Hepatocyte (in vitro differentiated cells): ENCODE data around the gene SH3BP1. TPM values are rescaled to one million over a fixed set of nuclear protein-coding genes. Genes with fewer than 3 reads are reported as not detected.

Experiments used
- DNase-seq: peaks from one replicate; pipeline ENCODE4 v3.0.0-alpha.2; 2016; ENCODE audit warnings: low spot score
- H2AFZ ChIP-seq: fragments of 200-600 bp; sonication (generic); 2 replicates; pipeline ENCODE4 v1.6.0; 2016; ENCODE audit warnings: antibody characterized with exemption, mild to moderate bottlenecking
- H3K27ac ChIP-seq: fragments of 200-600 bp; sonication (generic); 2 replicates; pipeline ENCODE4 v1.5.1; 2016; ENCODE audit warnings: mild to moderate bottlenecking
- H3K27me3 ChIP-seq: fragments of 200-600 bp; sonication (generic); 2 replicates; pipeline ENCODE4 v1.6.1; 2016
- H3K36me3 ChIP-seq: fragments of 200-600 bp; sonication (generic); replicated peaks from 2 replicates; pipeline ENCODE4 v1.5.1; 2016; ENCODE audit warnings: low read depth; ENCODE audit not compliant: insufficient read depth
- H3K4me1 ChIP-seq: fragments of 200-600 bp; sonication (generic); 2 replicates; pipeline ENCODE4 v1.5.1; 2016; ENCODE audit warnings: mild to moderate bottlenecking, moderate library complexity; ENCODE audit not compliant: insufficient read depth
- H3K4me2 ChIP-seq: fragments of 200-600 bp; sonication (generic); 2 replicates; pipeline ENCODE4 v1.6.0; 2016
- H3K4me3 ChIP-seq: fragments of 200-600 bp; sonication (generic); 2 replicates; pipeline ENCODE4 v1.5.1; 2016; ENCODE audit warnings: mild to moderate bottlenecking
- H3K79me2 ChIP-seq: fragments of 200-600 bp; sonication (generic); 2 replicates; pipeline ENCODE4 v1.6.0; 2017; ENCODE audit warnings: mild to moderate bottlenecking
- H3K9me2 ChIP-seq: fragments of 200-600 bp; sonication (generic); replicated peaks from 2 replicates; pipeline ENCODE4 v1.6.0; 2017; ENCODE audit warnings: mild to moderate bottlenecking; ENCODE audit not compliant: insufficient read depth
- H3K9me3 ChIP-seq: fragments of 200-600 bp; sonication (generic); 2 replicates; pipeline ENCODE4 v1.5.1; 2016; ENCODE audit warnings: low read depth, mild to moderate bottlenecking
- H4K20me1 ChIP-seq: fragments of 200-600 bp; sonication (generic); 2 replicates; pipeline ENCODE4 v1.6.0; 2016; ENCODE audit warnings: mild to moderate bottlenecking; ENCODE audit not compliant: insufficient read depth, poor library complexity, severe bottlenecking
- EZH2 ChIP-seq: fragments of 200-600 bp; sonication (generic); IDR thresholded peaks from 2 replicates; pipeline ENCODE4 v1.6.1; 2016; ENCODE audit warnings: antibody characterized with exemption, mild to moderate bottlenecking, borderline replicate concordance
- EZH2phosphoT487 ChIP-seq: fragments of 200-600 bp; sonication (generic); IDR thresholded peaks from one replicate; pipeline ENCODE4 v1.6.1; 2018; ENCODE audit warnings: antibody characterized with exemption, mild to moderate bottlenecking, low read depth, moderate library complexity; ENCODE audit not compliant: unreplicated experiment, severe bottlenecking
- WGBS: methylation state at CpG from one replicate; pipeline ENCODE4 v1.1.6; 2016; ENCODE audit warnings: low lambda C conversion rate; ENCODE audit errors: missing lambda C conversion rate; 5-methylcytosine and 5-hydroxymethylcytosine counted together
- polyA plus RNA-seq: library from polyadenylated mRNA; unstranded; fragments of >200 nt; fragmentation: Nextera tagmentation; extraction: Ambion mirVana; gene quantifications from 2 replicates; pipeline ENCODE4 v1.2.1, GENCODE V29; 2016
- total RNA-seq: library from RNA; depleted of rRNA; stranded (reverse); fragments of >200 nt; gene quantifications from 2 replicates; pipeline ENCODE4 v1.2.3, GENCODE V29; 2014
- TF ChIP-seq, protein P1 (sequence below): fragments of 200-600 bp; sonication (generic); IDR thresholded peaks from 2 replicates; pipeline ENCODE4 v1.5.1; 2016; ENCODE audit warnings: antibody characterized with exemption, mild to moderate bottlenecking; ENCODE audit not compliant: poor library complexity

Gene SH3BP1
- total and polyA plus RNA-seq, 2 experiments from 2014 or later = 12.3 to 14.0 TPM

GRCh38 chr22:37624876-37625275, 14.6 kb upstream of the SH3BP1 start:
- H3K27ac ChIP-seq = no peak overlapping the region
- H3K4me3 ChIP-seq = no peak overlapping the region

GRCh38 chr22:37625737-37626136, 13.7 kb upstream of the SH3BP1 start:
- Histone ChIP-seq H3K27ac (peak overlapping the region; percentile 74), H3K36me3 (no peaks in the 10 kb centered on the region), H4K20me1 (no peaks in the 10 kb centered on the region), H2AFZ (no peak overlapping the region), H3K4me1 (peaks cover 9% of the 10 kb centered on the region), H3K4me2 (no peak overlapping the region), H3K4me3 (no peak overlapping the region), H3K9me3 (no peaks in the 10 kb centered on the region), H3K27me3 (no peaks in the 10 kb centered on the region), H3K9me2 (no peaks in the 10 kb centered on the region), H3K79me2 (no peaks in the 10 kb centered on the region)
- no peak for DNase-seq
- TF ChIP-seq EZH2 (no peak), EZH2phosphoT487 (no peak)
- TF ChIP-seq, protein P1, sequence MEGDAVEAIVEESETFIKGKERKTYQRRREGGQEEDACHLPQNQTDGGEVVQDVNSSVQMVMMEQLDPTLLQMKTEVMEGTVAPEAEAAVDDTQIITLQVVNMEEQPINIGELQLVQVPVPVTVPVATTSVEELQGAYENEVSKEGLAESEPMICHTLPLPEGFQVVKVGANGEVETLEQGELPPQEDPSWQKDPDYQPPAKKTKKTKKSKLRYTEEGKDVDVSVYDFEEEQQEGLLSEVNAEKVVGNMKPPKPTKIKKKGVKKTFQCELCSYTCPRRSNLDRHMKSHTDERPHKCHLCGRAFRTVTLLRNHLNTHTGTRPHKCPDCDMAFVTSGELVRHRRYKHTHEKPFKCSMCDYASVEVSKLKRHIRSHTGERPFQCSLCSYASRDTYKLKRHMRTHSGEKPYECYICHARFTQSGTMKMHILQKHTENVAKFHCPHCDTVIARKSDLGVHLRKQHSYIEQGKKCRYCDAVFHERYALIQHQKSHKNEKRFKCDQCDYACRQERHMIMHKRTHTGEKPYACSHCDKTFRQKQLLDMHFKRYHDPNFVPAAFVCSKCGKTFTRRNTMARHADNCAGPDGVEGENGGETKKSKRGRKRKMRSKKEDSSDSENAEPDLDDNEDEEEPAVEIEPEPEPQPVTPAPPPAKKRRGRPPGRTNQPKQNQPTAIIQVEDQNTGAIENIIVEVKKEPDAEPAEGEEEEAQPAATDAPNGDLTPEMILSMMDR = no peak
- 90% methylated on average over 13 of the region's 14 CpGs for WGBS

More at GRCh38 chr22:37624876-37625275, 14.6 kb upstream of the SH3BP1 start:
- Histone ChIP-seq H4K20me1 (no peaks in the 10 kb centered on the region), H2AFZ (no peak overlapping the region), H3K4me1 (peaks cover 9% of the 10 kb centered on the region), H3K36me3 (no peaks in the 10 kb centered on the region), H3K9me3 (no peaks in the 10 kb centered on the region), H3K9me2 (no peaks in the 10 kb centered on the region), H3K4me2 (no peak overlapping the region), H3K27me3 (no peaks in the 10 kb centered on the region), H3K79me2 (no peaks in the 10 kb centered on the region)
- no peak for TF ChIP-seq EZH2phosphoT487
- DNase-seq = no peak
- WGBS = 98% methylated on average over 6 of the region's 7 CpGs

DNA sequence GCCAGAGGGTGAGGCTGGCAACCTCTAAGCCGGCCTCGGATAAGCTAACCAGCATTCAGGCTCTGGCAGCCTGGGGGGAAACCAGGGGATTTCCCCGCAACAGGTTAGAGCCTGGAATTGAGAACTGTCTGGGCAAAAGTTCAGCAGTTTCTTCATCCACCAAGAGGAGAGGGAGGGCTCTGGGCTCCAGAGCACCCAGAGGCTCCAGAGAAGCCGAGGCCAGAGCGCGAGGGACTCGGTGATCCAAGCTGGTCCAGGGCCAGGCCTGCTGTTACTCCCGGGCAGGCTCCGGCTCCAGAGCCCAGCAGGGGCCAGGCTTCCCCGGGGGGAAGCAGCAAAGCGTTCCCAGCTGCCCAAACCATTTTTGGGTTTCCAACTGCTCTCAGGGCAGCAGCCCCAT, 13.3 kb upstream of the SH3BP1 start:
- no peak overlapping the region for H2AFZ ChIP-seq
- H3K9me2 ChIP-seq = no peaks in the 10 kb centered on the region
- 73% methylated on average over 11 of the region's 11 CpGs for WGBS
- H4K20me1 ChIP-seq = no peaks in the 10 kb centered on the region
- no peaks in the 10 kb centered on the region for H3K9me3 ChIP-seq
- TF ChIP-seq EZH2 (no peak), EZH2phosphoT487 (no peak)
- TF ChIP-seq, protein P1 = no peak
- peaks cover 12% of the 10 kb centered on the region for H3K4me1 ChIP-seq
- H3K4me2 ChIP-seq = no peak overlapping the region
- H3K79me2 ChIP-seq = no peaks in the 10 kb centered on the region
- no peaks in the 10 kb centered on the region for H3K36me3 ChIP-seq
- H3K27ac ChIP-seq = peak overlapping the region; percentile 74
- no peaks in the 10 kb centered on the region for H3K27me3 ChIP-seq
- peak; percentile 66 for DNase-seq
- H3K4me3 ChIP-seq = no peak overlapping the region

DNA sequence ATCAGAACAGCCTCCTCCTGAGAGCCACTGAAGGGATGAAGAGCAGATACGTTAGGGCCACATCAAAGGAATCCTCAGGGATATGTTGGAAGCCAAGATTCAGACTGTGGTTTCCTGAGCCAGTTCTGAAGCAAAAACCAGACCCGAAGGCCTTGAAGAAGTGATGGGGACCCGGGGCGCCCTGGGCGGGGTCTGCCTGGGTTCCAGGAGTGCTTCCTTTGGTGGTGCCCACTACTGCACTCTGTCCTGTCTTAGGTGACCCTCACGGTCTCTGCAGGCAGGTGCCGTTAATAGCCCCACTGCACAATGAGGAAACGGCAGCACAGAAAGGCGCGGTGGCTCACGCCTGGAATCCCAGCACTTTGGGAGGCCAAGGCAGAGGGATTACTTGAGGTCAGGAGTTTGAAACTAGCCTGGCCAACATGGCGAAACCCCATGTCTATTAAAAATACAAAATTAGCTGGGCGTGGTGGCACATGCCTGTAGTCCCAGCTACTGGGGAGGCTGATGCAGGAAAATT, 12.9 kb upstream of the SH3BP1 start:
- Histone ChIP-seq H4K20me1 (no peaks in the 10 kb centered on the region), H3K9me3 (no peaks in the 10 kb centered on the region), H2AFZ (no peak overlapping the region), H3K4me3 (no peak overlapping the region), H3K36me3 (no peaks in the 10 kb centered on the region), H3K27ac (peak overlapping the region; percentile 15), H3K4me2 (no peak overlapping the region), H3K9me2 (no peaks in the 10 kb centered on the region), H3K4me1 (peaks cover 17% of the 10 kb centered on the region), H3K79me2 (no peaks in the 10 kb centered on the region), H3K27me3 (no peaks in the 10 kb centered on the region)
- no peak for DNase-seq
- no peak for TF ChIP-seq EZH2
- TF ChIP-seq, protein P1 = no peak
- no peak for TF ChIP-seq EZH2phosphoT487
- WGBS = 82% methylated on average over 13 of the region's 13 CpGs
